Lower leg skin (tissue), 3 donors: ENCODE results near the gene VPS54.

Experiments
- POLR2A ChIP-seq, 2 donors: fragments of 450-650 bp; IDR thresholded peaks; one replicate each; pipeline ENCODE4 v1.6.1; 2016 to 2017; ENCODE audit warnings: antibody characterized with exemption in 2 of 2, mild to moderate bottlenecking in 1 of 2, moderate library complexity in 1 of 2
- TF ChIP-seq, protein P1 (sequence below), 3 donors: fragments of 450-650 bp; IDR thresholded peaks; one replicate each; pipeline ENCODE4 v1.5.1; 2016; ENCODE audit warnings: antibody characterized with exemption in 3 of 3, mild to moderate bottlenecking in 3 of 3, moderate library complexity in 2 of 3

GRCh38 chr2:64063924-64064331 lies 44.7 kb upstream of the VPS54 start:
- TF ChIP-seq, protein P1, sequence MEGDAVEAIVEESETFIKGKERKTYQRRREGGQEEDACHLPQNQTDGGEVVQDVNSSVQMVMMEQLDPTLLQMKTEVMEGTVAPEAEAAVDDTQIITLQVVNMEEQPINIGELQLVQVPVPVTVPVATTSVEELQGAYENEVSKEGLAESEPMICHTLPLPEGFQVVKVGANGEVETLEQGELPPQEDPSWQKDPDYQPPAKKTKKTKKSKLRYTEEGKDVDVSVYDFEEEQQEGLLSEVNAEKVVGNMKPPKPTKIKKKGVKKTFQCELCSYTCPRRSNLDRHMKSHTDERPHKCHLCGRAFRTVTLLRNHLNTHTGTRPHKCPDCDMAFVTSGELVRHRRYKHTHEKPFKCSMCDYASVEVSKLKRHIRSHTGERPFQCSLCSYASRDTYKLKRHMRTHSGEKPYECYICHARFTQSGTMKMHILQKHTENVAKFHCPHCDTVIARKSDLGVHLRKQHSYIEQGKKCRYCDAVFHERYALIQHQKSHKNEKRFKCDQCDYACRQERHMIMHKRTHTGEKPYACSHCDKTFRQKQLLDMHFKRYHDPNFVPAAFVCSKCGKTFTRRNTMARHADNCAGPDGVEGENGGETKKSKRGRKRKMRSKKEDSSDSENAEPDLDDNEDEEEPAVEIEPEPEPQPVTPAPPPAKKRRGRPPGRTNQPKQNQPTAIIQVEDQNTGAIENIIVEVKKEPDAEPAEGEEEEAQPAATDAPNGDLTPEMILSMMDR (IDR thresholded peaks at IDR 0.05), result no peak
- no peak for TF ChIP-seq POLR2A (IDR thresholded peaks at IDR 0.05)
